ENCODE data around the gene MEG3. TPM values are rescaled to one million over a fixed set of nuclear protein-coding genes. Genes with fewer than 3 reads are reported as not detected.

The MEG3 gene
- total RNA-seq, 2 experiments from 2014 or later = not detected

GRCh38 chr14:100898935-100899883 lies 73.3 kb downstream of the MEG3 start:
- Histone ChIP-seq H3K4me1 (ENCODE audit: insufficient read depth, low read length, poor library complexity, severe bottlenecking) (no peaks in the 10 kb centered on the region), H3K27ac (ENCODE audit: low read depth, low read length, poor library complexity, severe bottlenecking) (no peak overlapping the region), H3K4me2 (ENCODE audit: low read length) (no peak overlapping the region), H4K20me1 (ENCODE audit: insufficient read depth, low read length) (no peaks in the 10 kb centered on the region), H3K9me2 (ENCODE audit: insufficient read depth, low read length) (no peaks in the 10 kb centered on the region), H2AFZ (ENCODE audit: low read length) (no peak overlapping the region), H3K79me2 (ENCODE audit: insufficient read depth, low read depth, low read length) (no peaks in the 10 kb centered on the region), H3K9me3 (ENCODE audit: low read length) (no peaks in the 10 kb centered on the region), H3K36me3 (ENCODE audit: insufficient read depth, low read length) (no peaks in the 10 kb centered on the region), H3K4me3 (ENCODE audit: low read depth, low read length, poor library complexity, severe bottlenecking) (no peak overlapping the region)
- intact Hi-C loops (cut with micrococcal nuclease; ENCODE audit: unreplicated experiment) = no loop called here
- TF ChIP-seq EZH2phosphoT487 (IDR thresholded peaks at IDR 0.05; ENCODE audit: borderline replicate concordance, low read depth, low read length) (no peak), CTCF (conservative IDR thresholded peaks at IDR 0.05; ENCODE audit: low read length) (no peak)
- BruUV-seq (replicated peaks) = no TSS peak
- DNase-seq (ENCODE audit: low spot score) = no peak
- CTCF ChIA-PET (ENCODE audit: unreplicated experiment) = no interaction called here
- POLR2A ChIA-PET = interaction anchor here (0.6 kb wide), 1 partner anchor 793 kb away, joined by 3 read pairs; no protein-coding TSS in a partner anchor

GRCh38 chr14:100899884-100900771 lies 74.2 kb downstream of the MEG3 start:
- Histone ChIP-seq H3K9me3 (ENCODE audit: low read length) (no peaks in the 10 kb centered on the region), H3K9me2 (ENCODE audit: insufficient read depth, low read length) (no peaks in the 10 kb centered on the region), H3K79me2 (ENCODE audit: insufficient read depth, low read depth, low read length) (no peaks in the 10 kb centered on the region), H4K20me1 (ENCODE audit: insufficient read depth, low read length) (no peaks in the 10 kb centered on the region), H3K4me3 (ENCODE audit: low read depth, low read length, poor library complexity, severe bottlenecking) (no peak overlapping the region), H3K4me1 (ENCODE audit: insufficient read depth, low read length, poor library complexity, severe bottlenecking) (no peaks in the 10 kb centered on the region), H3K36me3 (ENCODE audit: insufficient read depth, low read length) (no peaks in the 10 kb centered on the region), H2AFZ (ENCODE audit: low read length) (no peak overlapping the region), H3K4me2 (ENCODE audit: low read length) (no peak overlapping the region), H3K27ac (ENCODE audit: low read depth, low read length, poor library complexity, severe bottlenecking) (no peak overlapping the region)
- intact Hi-C loops (cut with micrococcal nuclease; ENCODE audit: unreplicated experiment) = no loop called here
- DNase-seq (ENCODE audit: low spot score) = no peak
- no peak for TF ChIP-seq EZH2phosphoT487 (IDR thresholded peaks at IDR 0.05; ENCODE audit: borderline replicate concordance, low read depth, low read length)
- TF ChIP-seq CTCF (conservative IDR thresholded peaks at IDR 0.05; ENCODE audit: low read length) = no peak
- ChIA-PET CTCF (ENCODE audit: unreplicated experiment) (no interaction called here), POLR2A (no interaction called here)
- no TSS peak for BruUV-seq (replicated peaks)

Data from OCI-LY7 (cell line).